ENCODE data around the gene KRTAP29-1. TPM values are rescaled to one million over a fixed set of nuclear protein-coding genes. Genes with fewer than 3 reads are reported as not detected.
"Not testable (repeated sequence)": the region's sequence is repeated elsewhere in the genome, so short reads cannot be mapped to it uniquely, and the experiment has no call there.

The KRTAP29-1 gene
- not detected for total RNA-seq

- CTCF ChIA-PET: interaction anchor here (2.1 kb wide), 1 partner anchor 20 kb away, joined by 4 read pairs; no protein-coding TSS in a partner anchor
- POLR2A ChIA-PET: no interaction called here
Measured at GRCh38 chr17:41301916-41302901, at the start of gene KRTAP29-1. Gene KRTAP29-1, minus strand, starts transcription at chr17:41302851. Its CDS starts 0 bp downstream, at chr17:41302851.

DNA sequence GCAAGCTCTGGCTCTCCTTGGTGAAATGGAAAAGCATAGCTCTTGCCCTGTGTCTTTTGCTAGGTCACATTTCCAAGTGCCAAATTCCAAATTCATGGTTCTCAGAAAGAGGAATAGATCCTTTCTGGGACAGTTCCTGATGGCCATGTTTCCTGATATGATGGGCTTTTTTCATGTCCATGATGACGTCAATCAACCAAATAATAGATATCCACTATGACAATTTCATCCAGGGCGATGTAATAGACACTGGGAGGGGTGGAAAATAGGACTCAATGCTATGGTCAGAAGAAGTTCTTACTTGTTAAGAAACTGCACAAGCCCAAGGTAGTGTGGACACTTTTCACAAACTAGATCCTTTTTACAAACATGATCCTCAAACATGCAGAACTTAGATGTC is 48.5 kb upstream of the KRTAP29-1 start:
- ChIA-PET CTCF (interaction anchor here (0.7 kb wide), 1 partner anchor 59 kb away, joined by 5 read pairs; no protein-coding TSS in a partner anchor), POLR2A (no interaction called here)

DNA sequence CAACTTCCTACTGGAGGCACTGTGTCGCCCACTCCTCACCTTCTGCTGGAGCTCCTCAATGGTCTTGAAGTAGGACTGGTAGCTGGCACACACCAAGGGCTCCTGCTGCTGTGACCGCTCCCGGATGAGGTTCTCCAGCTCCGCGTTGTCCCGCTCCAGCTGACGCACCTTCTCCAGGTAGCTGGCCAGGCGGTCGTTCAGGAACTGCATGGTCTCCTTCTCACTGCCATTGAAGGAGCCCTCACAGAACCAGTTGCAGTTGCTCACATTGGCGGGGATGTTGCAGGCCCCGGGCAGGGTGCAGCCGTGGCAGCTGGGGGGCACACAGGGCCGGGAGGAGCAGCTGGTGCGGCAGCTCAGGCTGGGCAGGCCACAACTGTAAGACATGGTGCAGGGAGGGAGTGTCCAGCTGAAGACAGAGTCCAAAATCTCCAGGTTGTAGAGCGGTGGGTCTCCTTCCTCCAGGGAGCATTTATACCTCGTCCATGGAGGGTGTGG is 47.8 kb upstream of the KRTAP29-1 start, which contains the start of gene KRT33A:
Gene KRT33A (minus strand): TSS at position 448 of the 498 bp plus-strand sequence. CDS start 61 bp downstream, at position 387.
- POLR2A ChIA-PET: not testable (repeated sequence)
- CTCF ChIA-PET: interaction anchor here (0.7 to 1.0 kb wide), 3 partner anchors 10 to 551 kb away, joined by 3 to 5 read pairs (median 3); partner anchors contain the start of gene KRT28

DNA sequence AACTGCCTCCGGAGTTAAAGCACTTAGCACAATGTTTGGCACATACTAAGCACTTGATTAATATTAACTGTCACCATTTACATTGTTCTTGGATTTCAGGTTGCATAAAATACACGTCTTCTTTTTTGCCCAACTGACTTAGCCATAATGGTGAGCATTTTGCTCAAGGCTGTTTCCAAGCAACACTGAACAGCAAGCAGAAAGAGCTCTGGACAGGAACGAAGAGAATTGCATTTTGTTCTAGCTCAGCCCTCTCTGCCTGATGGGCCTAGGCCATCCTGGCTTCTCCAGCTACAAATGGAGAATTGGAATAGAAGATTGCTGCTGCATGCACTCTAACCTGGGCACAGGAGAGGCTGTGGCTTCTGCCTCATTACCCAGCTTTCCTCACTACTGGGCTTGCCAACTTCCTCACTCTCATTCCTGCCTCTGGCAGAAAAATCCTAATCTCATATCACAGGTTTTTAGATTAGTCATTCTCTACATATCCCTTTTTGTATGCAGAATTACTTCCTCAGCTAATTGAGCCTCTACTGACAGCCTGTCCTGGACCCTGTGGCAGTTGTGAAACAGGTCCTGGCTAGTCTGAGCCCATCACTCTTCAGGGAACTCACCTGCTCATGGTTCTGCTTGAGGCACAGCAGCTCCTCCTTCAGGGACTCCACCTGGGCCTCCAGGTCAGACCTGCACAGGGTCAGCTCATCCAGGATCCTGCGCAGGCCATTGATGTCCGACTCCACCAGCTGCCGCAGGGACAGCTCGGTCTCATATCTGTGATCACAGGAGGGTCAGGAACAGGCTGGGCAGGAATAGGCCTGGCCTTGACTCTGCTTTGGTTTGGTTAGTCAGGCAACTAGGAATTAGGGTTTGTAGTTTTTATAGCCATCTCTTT is 45.5 kb upstream of the KRTAP29-1 start:
- CTCF ChIA-PET: no interaction called here
- POLR2A ChIA-PET: no interaction called here

- CTCF ChIA-PET, POLR2A ChIA-PET: not testable (repeated sequence)
Measured at GRCh38 chr17:41346421-41346820, 43.8 kb upstream of the KRTAP29-1 start.

GRCh38 chr17:41345992-41346391 is 43.3 kb upstream of the KRTAP29-1 start:
- ChIA-PET CTCF (no interaction called here), POLR2A (no interaction called here)

DNA sequence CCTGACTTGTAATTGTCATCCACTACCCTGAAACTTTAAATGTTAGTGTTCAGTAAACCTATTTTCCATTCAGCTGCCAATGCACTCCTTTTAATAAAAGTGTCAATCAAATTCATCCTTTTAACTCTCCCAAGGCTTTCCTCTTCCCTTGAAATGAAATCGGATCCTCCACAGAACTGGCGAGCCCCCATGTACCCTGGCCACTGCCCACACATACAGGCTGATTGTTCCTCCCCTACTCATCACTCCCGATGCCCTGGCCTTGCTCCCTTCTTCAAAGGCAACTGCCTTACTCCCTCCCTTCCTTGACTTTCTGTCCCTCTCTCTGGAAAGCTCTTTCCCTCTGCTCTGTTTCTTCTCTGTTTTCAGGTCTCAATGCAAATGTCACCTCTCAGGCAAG is 40.4 kb upstream of the KRTAP29-1 start:
- CTCF ChIA-PET: interaction anchor here (0.6 kb wide), 1 partner anchor 13 kb away, joined by 3 read pairs; no protein-coding TSS in a partner anchor
- POLR2A ChIA-PET: no interaction called here

DNA sequence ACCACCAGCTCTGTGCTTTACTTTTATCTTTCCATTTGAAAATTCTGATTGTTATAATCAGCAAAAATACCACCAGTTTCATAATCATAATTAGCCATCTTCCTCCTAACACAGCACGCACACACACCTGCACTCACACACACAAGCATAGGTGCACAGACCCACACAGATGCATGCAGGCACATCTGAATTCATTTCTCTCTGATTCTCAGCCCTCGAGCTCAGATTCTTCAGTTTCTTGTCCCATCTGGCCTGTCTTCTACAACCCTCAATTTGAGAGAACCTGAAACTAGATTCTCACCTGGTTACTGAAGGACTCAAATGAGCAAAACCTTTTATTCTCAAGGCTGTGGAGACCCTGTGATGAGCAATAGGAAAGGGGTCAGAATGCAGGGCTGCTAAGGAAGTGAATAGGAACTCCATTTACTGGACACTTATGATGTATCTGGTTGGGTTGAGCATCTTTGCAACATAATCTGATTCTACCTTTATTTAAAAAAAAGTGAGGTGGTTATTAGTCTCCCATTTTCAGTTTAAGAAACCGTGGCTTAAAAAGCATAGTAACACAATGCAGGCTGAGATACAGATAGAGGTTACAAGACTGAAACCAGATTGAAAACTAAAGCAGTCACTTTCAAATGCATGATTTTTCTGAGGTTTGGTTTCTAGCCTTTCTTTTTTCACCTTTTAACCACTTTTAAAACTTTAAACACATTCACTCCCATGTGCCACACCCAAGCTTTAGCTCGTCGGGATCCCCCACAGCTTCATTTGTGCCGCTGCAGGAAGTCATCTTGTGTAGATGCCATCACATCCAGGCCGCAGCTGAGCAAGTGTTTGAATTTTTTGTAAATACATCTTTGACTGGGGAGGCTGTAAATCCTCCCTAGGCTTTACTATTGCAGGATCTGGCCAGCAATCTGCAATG is 38.5 kb upstream of the KRTAP29-1 start:
- CTCF ChIA-PET: no interaction called here
- POLR2A ChIA-PET: no interaction called here

GRCh38 chr17:41340494-41340893 is 37.8 kb upstream of the KRTAP29-1 start:
- CTCF ChIA-PET: interaction anchor here (1.6 kb wide), 1 partner anchor 209 kb away, joined by 5 read pairs; no protein-coding TSS in a partner anchor
- POLR2A ChIA-PET: no interaction called here

DNA sequence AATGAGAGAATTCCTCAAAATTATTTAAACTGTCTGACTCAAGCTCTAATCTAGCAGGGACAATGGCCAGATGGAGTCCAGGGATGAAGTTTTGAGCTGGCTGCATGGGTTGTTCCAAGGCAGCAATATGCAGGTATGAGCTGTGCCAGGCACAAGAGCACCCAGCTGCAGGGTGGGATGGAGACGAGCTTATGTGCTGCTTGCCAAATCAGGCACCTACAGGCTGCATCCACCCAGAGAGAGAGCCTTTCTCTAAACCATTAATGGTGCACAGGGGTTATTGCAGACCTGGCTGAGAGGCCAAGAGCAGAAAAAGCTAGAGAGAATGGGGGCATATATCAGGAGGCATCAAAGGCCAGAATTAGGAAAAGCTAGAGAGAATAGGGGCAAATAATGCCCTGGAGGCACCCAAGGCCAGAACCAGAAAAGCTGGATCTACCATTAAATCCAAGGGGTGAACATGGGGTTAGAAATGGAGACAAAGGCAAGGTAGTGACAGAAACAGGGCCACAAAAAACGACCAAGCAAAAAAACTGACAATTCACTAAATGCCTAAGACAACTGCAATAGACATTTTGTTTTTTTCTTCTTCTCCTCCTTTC is 37.0 kb upstream of the KRTAP29-1 start:
- CTCF ChIA-PET: interaction anchor here (1.6 kb wide), 1 partner anchor 209 kb away, joined by 5 read pairs; no protein-coding TSS in a partner anchor
- POLR2A ChIA-PET: no interaction called here

DNA sequence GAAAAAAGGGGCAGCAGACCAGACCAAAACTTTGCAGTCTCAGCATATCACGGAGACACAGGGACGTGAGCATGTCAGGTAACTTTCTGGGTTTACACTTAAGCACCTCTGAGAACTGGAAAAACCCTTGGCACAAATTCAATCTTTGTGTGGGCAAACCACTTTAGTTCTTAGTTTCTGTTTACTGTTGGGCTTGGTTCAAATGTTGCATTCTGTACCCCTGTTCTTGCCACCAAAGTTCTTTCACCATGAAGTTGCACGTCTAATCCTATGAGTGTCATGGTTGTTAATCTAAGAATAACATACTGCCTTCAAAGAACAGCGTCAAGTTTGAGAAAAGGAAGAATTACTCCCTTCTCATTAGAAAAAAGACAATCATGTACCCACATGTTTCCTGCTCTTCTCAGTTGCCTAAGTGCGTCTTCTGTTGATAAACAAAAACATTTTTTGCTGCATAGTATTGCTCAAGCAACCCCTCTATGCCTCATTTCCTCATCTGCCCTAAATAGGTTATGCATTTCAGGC is 36.4 kb upstream of the KRTAP29-1 start:
- POLR2A ChIA-PET: no interaction called here
- CTCF ChIA-PET: interaction anchor here (1.6 kb wide), 1 partner anchor 210 kb away, joined by 5 read pairs; no protein-coding TSS in a partner anchor

- POLR2A ChIA-PET: no interaction called here
- CTCF ChIA-PET: no interaction called here
Measured at GRCh38 chr17:41335747-41336146, 33.1 kb upstream of the KRTAP29-1 start.

GRCh38 chr17:41334385-41335305 is 32.0 kb upstream of the KRTAP29-1 start:
- POLR2A ChIA-PET: interaction anchor here (0.5 kb wide), 1 partner anchor 551 kb away, joined by 4 read pairs; no protein-coding TSS in a partner anchor
- CTCF ChIA-PET: no interaction called here

DNA sequence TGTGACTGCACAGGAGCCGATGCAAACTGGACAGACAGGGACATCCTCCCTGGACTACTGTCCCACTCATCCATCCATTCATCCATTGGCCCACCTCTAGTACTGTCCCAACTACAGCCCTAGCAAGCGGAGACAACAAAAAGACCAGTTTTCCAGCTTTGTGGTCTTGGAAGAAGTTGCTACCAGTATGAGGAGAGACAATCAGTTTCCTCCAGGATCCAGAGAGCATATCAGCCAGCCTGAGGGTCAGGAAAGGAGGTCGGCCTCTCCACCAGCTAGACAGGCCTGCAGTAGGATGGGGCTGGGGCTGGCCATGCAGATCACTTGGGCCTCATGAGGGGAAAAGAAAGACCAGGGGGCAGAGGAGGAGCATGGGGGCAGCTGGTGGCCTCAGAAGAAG is 31.2 kb upstream of the KRTAP29-1 start:
- ChIA-PET POLR2A (no interaction called here), CTCF (no interaction called here)

DNA sequence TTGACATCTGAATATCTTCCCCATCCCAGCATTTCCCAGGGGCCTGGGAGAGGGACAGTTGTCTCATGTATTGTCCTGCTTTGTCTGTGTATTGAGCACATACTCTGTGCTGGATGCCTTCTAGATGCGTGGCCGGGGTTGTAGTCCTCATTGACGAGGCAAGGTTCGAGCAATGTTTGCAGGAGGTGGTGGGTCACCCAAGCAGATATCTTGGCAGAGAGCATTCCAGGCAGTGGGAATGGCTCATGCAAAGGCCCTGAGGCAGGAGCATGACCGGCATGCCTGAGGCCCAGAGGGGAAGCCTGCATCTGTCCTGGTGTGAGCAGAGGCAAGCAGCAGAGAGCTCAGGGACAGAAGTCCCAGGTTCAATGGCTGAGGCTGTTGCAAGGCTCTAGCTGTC is 30.4 kb upstream of the KRTAP29-1 start:
- CTCF ChIA-PET: no interaction called here
- POLR2A ChIA-PET: no interaction called here

DNA sequence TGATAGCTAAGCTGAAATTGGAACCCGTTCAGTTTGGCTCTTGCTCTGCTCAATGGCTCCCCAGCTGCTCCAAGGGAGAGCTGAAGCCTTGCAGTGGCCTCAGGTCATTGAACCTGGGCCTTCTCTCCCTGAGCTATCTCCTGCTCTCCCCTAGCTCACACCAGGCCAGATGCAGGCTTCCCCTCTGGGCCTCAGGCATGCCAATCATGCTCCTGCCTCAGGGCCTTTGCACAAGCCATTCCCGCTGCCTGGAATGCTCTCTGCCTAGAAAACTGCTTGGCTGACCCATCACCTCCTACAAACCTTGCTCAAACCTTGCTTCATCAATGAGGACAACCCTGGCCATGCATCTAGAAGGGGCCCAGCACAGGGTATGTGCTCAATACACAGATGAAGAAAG is 29.6 kb upstream of the KRTAP29-1 start:
- ChIA-PET POLR2A (no interaction called here), CTCF (no interaction called here)

- ChIA-PET CTCF (no interaction called here), POLR2A (no interaction called here)
Measured at GRCh38 chr17:41331606-41332005, 29.0 kb upstream of the KRTAP29-1 start.
